Measurements from ENCODE around the gene SLC4A4. TPM values are rescaled to one million over a fixed set of nuclear protein-coding genes. Genes with fewer than 3 reads are reported as not detected.

The SLC4A4 gene
- total and polyA plus RNA-seq, 2 of the 8 experiments (the other 6 are each of a cell fraction or from before 2014, with no cell fraction given): 0.67 to 2.8 TPM

DNA sequence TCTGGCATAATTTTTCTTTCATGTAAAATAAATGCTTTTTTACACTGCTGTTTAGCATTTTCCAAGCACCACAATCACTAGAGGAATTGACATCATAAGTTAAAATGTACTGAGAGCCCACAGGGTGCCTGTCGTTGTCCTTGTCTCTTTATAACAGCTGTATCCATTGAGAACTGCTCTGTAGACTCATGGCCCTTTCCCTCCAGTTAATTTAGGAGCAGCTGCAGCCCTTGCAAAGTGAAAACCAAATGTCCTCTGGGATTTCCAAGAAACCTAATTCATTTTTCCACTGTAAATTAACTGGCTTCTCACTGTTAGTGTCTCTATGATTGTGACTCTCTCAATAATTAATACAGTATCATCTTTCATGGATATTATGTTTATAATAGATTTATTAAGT, 185.9 kb downstream of the SLC4A4 start:
- Histone ChIP-seq H3K79me1 (ENCODE audit: low read depth, low read length) (no peaks in the 10 kb centered on the region), H3K14ac (ENCODE audit: insufficient read length) (no peak overlapping the region), H3K4ac (replicated peaks; ENCODE audit: insufficient read length, low read depth, low read length) (no peak overlapping the region), H4K20me1 (replicated peaks in 1 of 2; ENCODE audit: control insufficient read depth in 1 of 2, insufficient read depth in 2 of 2, low read length in 2 of 2) (no peaks in the 10 kb centered on the region), H3K56ac (replicated peaks; ENCODE audit: insufficient read length, low read depth, low read length) (no peak overlapping the region), H2BK120ac (replicated peaks; ENCODE audit: low read depth, low read length) (no peak overlapping the region), H2BK5ac (ENCODE audit: low read depth, low read length) (no peak overlapping the region), H3K18ac (ENCODE audit: extremely low read depth, low read length) (no peak overlapping the region), H3K4me1 (replicated peaks in 1 of 4; ENCODE audit: control insufficient read depth in 3 of 4, insufficient read depth in 4 of 4, low read length in 3 of 4) (no peaks in the 10 kb centered on the region), H3K27ac (ENCODE audit: low read depth, low read length) (no peak overlapping the region), H3K79me2 (ENCODE audit: control insufficient read depth in 1 of 2, insufficient read depth in 2 of 2, low read length in 2 of 2) (no peaks in the 10 kb centered on the region), H3K36me3 (ENCODE audit: control insufficient read depth in 2 of 4, insufficient read depth in 4 of 4, low read length in 3 of 4) (no peaks in the 10 kb centered on the region), H3K23me2 (ENCODE audit: low read depth, low read length) (no peaks in the 10 kb centered on the region), H4K5ac (ENCODE audit: insufficient read length, low read depth, low read length) (no peak overlapping the region), H2AK5ac (ENCODE audit: low read depth, low read length) (no peak overlapping the region), H2BK20ac (ENCODE audit: low read length) (no peak overlapping the region), H3K27me3 (replicated peaks in 1 of 4; ENCODE audit: control insufficient read depth in 3 of 4, extremely low read depth in 1 of 4, insufficient read depth in 3 of 4, low read length in 3 of 4) (no peaks in the 10 kb centered on the region), H4K8ac (ENCODE audit: extremely low read depth, insufficient read depth, low read length) (no peak overlapping the region), H3K23ac (ENCODE audit: insufficient read length) (no peak overlapping the region), H3K9ac (replicated peaks in 1 of 4; ENCODE audit: extremely low read depth in 1 of 4, low read depth in 3 of 4, low read length in 3 of 4) (no peak overlapping the region), H4K91ac (replicated peaks; ENCODE audit: insufficient read length, low read length) (no peak overlapping the region), H3K9me3 (ENCODE audit: insufficient read depth in 2 of 2, low read depth in 1 of 2, low read length in 1 of 2) (no peaks in the 10 kb centered on the region), H2BK15ac (ENCODE audit: low read length) (no peak overlapping the region), H3K4me2 (ENCODE audit: insufficient read depth in 1 of 2, low read depth in 2 of 2, low read length in 2 of 2) (no peak overlapping the region), H3K4me3 (ENCODE audit: extremely low read depth in 1 of 4, insufficient read depth in 2 of 4, low read depth in 3 of 4, low read length in 4 of 4) (no peak overlapping the region), H2BK12ac (ENCODE audit: low read depth, low read length) (no peak overlapping the region), H2AFZ (ENCODE audit: low read length) (no peak overlapping the region)
- DNase-seq (ENCODE audit: low read depth in 1 of 2, low spot score in 2 of 2) (no peak), FAIRE-seq (no peak)
- ChIA-PET CTCF (ENCODE audit: partially characterized antibody) (interaction anchor here (0.9 to 2.6 kb wide), 3 partner anchors 10 to 873 kb away, joined by 3 to 7 read pairs (median 4); no protein-coding TSS in a partner anchor), POLR2A (ENCODE audit: partially characterized antibody) (no interaction called here)
- 79% methylated on average over 1 of the region's 1 CpG; no CpG with 5 or more reads in 1 of the 2 experiments for WGBS, 2 experiments (ENCODE audit: extremely low coverage in 1 of 2, insufficient coverage in 1 of 2, insufficient read length in 1 of 2, insufficient replicate concordance in 2 of 2, low coverage in 1 of 2, low lambda C conversion rate in 2 of 2, missing lambda C conversion rate in 1 of 2)
- no peak for TF ChIP-seq GTF2F1 (IDR thresholded peaks at IDR 0.05; ENCODE audit: borderline replicate concordance, low read depth, low read length)
- no peak for TF ChIP-seq KDM1A (IDR thresholded peaks at IDR 0.05; ENCODE audit: borderline replicate concordance, low read length)
- TF ChIP-seq, protein P1, sequence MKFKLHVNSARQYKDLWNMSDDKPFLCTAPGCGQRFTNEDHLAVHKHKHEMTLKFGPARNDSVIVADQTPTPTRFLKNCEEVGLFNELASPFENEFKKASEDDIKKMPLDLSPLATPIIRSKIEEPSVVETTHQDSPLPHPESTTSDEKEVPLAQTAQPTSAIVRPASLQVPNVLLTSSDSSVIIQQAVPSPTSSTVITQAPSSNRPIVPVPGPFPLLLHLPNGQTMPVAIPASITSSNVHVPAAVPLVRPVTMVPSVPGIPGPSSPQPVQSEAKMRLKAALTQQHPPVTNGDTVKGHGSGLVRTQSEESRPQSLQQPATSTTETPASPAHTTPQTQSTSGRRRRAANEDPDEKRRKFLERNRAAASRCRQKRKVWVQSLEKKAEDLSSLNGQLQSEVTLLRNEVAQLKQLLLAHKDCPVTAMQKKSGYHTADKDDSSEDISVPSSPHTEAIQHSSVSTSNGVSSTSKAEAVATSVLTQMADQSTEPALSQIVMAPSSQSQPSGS (IDR thresholded peaks at IDR 0.05; ENCODE audit: low read length): no peak
- TF ChIP-seq TBP (IDR thresholded peaks at IDR 0.05; ENCODE audit: low read depth, low read length): no peak
- TF ChIP-seq ZNF274 (IDR thresholded peaks at IDR 0.05; ENCODE audit: borderline replicate concordance, extremely low read depth, low read length): no peak
- TF ChIP-seq HDAC2 (IDR thresholded peaks at IDR 0.05; ENCODE audit: borderline replicate concordance in 1 of 2, low read depth in 2 of 2, low read length in 2 of 2): no peak
- TF ChIP-seq NRF1 (IDR thresholded peaks at IDR 0.05; ENCODE audit: low read depth, low read length): no peak
- no peak for TF ChIP-seq RNF2 (IDR thresholded peaks at IDR 0.05; ENCODE audit: borderline replicate concordance, low read depth, low read length, missing control alignments, poor library complexity, severe bottlenecking)
- no peak for TF ChIP-seq RBBP5 (IDR thresholded peaks at IDR 0.05; ENCODE audit: borderline replicate concordance, low read depth, low read length)
- no peak for TF ChIP-seq JUND (IDR thresholded peaks at IDR 0.05; ENCODE audit: low read length)

Data from H1 (cell line).